Left lung (tissue), 10 donors: Measurements from ENCODE around the gene FOXRED2. TPM values are rescaled to one million over a fixed set of nuclear protein-coding genes. Genes with fewer than 3 reads are reported as not detected.
A peak's percentile ranks its signal among the peaks of the same experiment; 100 is the strongest.

Source experiments
- ATAC-seq: fragments of 200-7000 bp; cut with Tn5 transposase; one replicate; pipeline ENCODE4 v1.9.1; 2020; ENCODE audit warnings: moderate library complexity
- DNase-seq, 4 donors: peaks; one replicate each; pipeline ENCODE4 v3.0.0-alpha.2; 2013 to 2020
- H3K27ac ChIP-seq, 2 donors: fragments of 200-600 bp; sonication (generic) in 1 of 2; one replicate each; pipeline versions ENCODE4 v1.5.0 to v1.8.0; 2020 to 2021
- H3K27me3 ChIP-seq, 2 donors: fragments of 200-600 bp; sonication (generic) in 1 of 2; one replicate each; pipeline versions ENCODE4 v1.5.0 to v1.8.0; 2020 to 2021
- H3K36me3 ChIP-seq, 2 donors: fragments of 200-600 bp; sonication (generic) in 1 of 2; one replicate each; pipeline versions ENCODE4 v1.5.0 to v1.8.0; 2020 to 2021
- H3K4me1 ChIP-seq, 2 donors: fragments of 200-600 bp; one replicate each; pipeline ENCODE4 v1.8.0; 2021
- H3K4me3 ChIP-seq, 2 donors: fragments of 200-600 bp; sonication (generic) in 1 of 2; one replicate each; pipeline versions ENCODE4 v1.5.0 to v1.8.0; 2020 to 2021; ENCODE audit warnings: mild to moderate bottlenecking in 1 of 2
- H3K9me3 ChIP-seq, 2 donors: fragments of 200-600 bp; sonication (generic) in 1 of 2; one replicate each; pipeline versions ENCODE4 v1.5.0 to v1.8.0; 2020 to 2021
- intact Hi-C, 2 donors: fragments of 100-400 bp; cut with DNase I; formaldehyde crosslinking; loops; one replicate each; pipeline versions ENCODE4 v1.11.2 to v1.14.2; 2022
- polyA plus RNA-seq, 6 donors: library from polyadenylated mRNA; unstranded; fragments of 120-200 nt; gene quantifications; one replicate each; pipeline ENCODE4 v1.2.1, GENCODE V29; 2013; ENCODE audit not compliant: insufficient read length in 6 of 6
- total RNA-seq, 2 donors: library from RNA; stranded (reverse); fragmentation: NEBNext Ultra II Directional; extraction: Animal tissue kit (Norgen Biotek cat#: 25700); gene quantifications; one replicate each; pipeline ENCODE4 v1.2.1, GENCODE V29; 2021
- TF ChIP-seq, protein P1 (sequence below), 2 donors: fragments of 200-600 bp; sonication (generic) in 1 of 2; IDR thresholded peaks; one replicate each; pipeline versions ENCODE4 v1.5.0 to v1.8.0; 2021; ENCODE audit warnings: antibody characterized with exemption in 2 of 2
- donor health status: DM: no; HTN: yes; CAD: no.
- donor health status: DM: no; HTN: no; CAD: no.

The FOXRED2 gene
- total and polyA plus RNA-seq, 8 donors: 17.2 to 25.0 (median 21.6) TPM

DNA sequence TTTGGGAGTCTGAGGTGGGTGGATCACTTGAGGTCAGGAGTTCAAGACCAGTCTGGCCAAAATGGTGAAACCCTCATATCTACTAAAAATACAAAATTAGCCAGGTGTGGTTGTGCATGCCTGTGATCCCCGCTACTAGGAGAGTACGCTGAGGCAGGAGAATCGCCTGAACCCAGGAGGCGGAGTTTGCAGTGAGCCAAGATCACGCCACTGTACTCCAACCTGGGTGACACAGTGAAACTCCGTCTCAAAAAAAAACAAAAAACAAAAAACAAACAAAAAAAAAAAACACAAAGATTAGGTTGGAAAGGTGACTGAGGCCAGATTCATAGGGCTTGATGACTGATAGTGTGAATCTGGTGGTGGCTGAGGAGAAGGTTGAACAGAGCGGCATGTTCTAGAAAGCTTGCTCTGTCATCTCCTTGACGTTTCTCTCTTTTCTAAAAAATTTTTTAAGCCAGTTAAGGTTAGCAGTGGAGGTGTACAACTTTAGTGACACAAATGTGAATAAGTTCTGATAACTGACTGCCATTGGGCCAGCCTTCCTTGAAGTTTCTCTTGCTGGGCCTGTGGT lies 66.3 kb downstream of the FOXRED2 start:
- DNase-seq (no peak), ATAC-seq (no peak)
- Histone ChIP-seq H3K4me1 (peaks cover 6 to 63% of the 10 kb centered on the region in 2 donors), H3K27me3 (no peaks in the 10 kb centered on the region), H3K9me3 (no peaks in the 10 kb centered on the region), H3K27ac (no peak overlapping the region), H3K36me3 (no peaks in the 10 kb centered on the region), H3K4me3 (no peak overlapping the region)
- intact Hi-C loops: no loop called here
- TF ChIP-seq, protein P1, sequence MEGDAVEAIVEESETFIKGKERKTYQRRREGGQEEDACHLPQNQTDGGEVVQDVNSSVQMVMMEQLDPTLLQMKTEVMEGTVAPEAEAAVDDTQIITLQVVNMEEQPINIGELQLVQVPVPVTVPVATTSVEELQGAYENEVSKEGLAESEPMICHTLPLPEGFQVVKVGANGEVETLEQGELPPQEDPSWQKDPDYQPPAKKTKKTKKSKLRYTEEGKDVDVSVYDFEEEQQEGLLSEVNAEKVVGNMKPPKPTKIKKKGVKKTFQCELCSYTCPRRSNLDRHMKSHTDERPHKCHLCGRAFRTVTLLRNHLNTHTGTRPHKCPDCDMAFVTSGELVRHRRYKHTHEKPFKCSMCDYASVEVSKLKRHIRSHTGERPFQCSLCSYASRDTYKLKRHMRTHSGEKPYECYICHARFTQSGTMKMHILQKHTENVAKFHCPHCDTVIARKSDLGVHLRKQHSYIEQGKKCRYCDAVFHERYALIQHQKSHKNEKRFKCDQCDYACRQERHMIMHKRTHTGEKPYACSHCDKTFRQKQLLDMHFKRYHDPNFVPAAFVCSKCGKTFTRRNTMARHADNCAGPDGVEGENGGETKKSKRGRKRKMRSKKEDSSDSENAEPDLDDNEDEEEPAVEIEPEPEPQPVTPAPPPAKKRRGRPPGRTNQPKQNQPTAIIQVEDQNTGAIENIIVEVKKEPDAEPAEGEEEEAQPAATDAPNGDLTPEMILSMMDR (IDR thresholded peaks at IDR 0.05): no peak

DNA sequence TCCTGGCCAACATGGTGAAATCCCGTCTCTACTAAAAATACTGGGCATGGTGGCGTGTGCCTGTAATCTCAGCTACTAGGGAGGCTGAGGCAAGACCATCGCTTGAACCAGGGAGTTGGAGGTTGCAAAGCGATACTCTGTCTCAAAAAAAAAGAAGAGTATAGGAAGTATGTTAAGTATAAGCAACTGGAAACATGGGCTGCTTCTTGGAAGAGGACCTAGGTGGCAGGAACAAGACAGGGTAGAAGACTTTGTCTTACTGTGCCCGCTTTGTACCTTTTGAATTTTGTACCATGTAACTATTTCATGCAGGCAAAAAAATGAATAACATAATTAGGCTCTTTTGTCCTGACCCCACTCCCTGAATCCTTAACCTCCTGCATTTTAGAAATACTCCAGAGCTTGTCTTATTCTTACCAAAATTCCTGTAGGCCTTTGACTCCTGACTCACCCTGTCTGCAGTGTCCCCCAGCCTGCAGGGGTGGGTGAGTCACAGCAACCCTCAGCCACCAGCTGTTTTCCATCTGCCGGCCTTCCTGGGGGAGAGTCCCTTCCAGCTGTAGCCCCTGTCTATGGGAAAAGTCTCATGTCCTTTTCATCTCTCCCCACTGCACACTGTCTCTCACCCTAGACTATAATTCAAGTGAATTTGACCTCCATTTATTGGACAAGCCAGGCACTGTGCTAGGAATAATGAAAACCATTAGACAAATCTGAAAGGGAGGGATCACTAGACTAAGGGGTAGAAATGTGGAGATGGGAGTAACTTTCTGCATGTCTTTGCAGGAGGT lies 67.2 kb downstream of the FOXRED2 start:
- Histone ChIP-seq H3K36me3 (no peaks in the 10 kb centered on the region), H3K27ac (peak overlapping the region in 1 of 2 donors; percentile 20), H3K27me3 (no peaks in the 10 kb centered on the region), H3K4me1 (peaks cover 11 to 63% of the 10 kb centered on the region in 2 donors), H3K4me3 (no peak overlapping the region), H3K9me3 (no peaks in the 10 kb centered on the region)
- peak in 1 of 4 donors; percentile 63 for DNase-seq
- ATAC-seq: peak; percentile 52
- intact Hi-C loops: no loop called here
- TF ChIP-seq, protein P1 (IDR thresholded peaks at IDR 0.05): no peak

Other genes starting within 250 kb of the FOXRED2 start
- 100 to 1,000 TPM; 754 to 761 TPM for gene MYH9, start 119.1 kb downstream of the FOXRED2 start, total RNA-seq
- gene MYH9, start 119.1 kb downstream of the FOXRED2 start, polyA plus RNA-seq: 100 to 1,000 TPM; 225 to 278 (median 252) TPM
- 10 to 100 TPM; 64.4 to 65.3 TPM for gene TXN2, start 25.4 kb downstream of the FOXRED2 start, total RNA-seq
- gene TXN2, start 25.4 kb downstream of the FOXRED2 start, polyA plus RNA-seq: 100 to 1,000 TPM; 105 to 122 (median 108) TPM
- gene EIF3D, start 22.1 kb upstream of the FOXRED2 start, total RNA-seq: 100 to 1,000 TPM; 116 to 141 TPM
- 100 to 1,000 TPM; 259 to 294 (median 279) TPM for gene EIF3D, start 22.1 kb upstream of the FOXRED2 start, polyA plus RNA-seq
- gene CACNG2, start 196.7 kb upstream of the FOXRED2 start, total RNA-seq: not detected
- not detected for gene CACNG2, start 196.7 kb upstream of the FOXRED2 start, polyA plus RNA-seq